Right lobe of liver (tissue), 6 donors: Measurements from ENCODE around the gene AVPR1B. TPM values are rescaled to one million over a fixed set of nuclear protein-coding genes. Genes with fewer than 3 reads are reported as not detected.

Source experiments
- ATAC-seq, 4 donors: fragments of 200-7000 bp; cut with Tn5 transposase; one replicate each; pipeline ENCODE4 v1.9.1; 2020; ENCODE audit warnings: mild to moderate bottlenecking in 4 of 4, moderate library complexity in 4 of 4
- DNase-seq, 3 donors: peaks; one replicate each; pipeline ENCODE4 v3.0.0-alpha.2; 2020
- H3K27ac ChIP-seq, 3 donors: fragments of 200-600 bp; one replicate each; pipeline ENCODE4 v1.8.0; 2022
- H3K27me3 ChIP-seq, 2 donors: fragments of 200-600 bp; one replicate each; pipeline ENCODE4 v1.8.0; 2022
- H3K36me3 ChIP-seq, 4 donors: fragments of 200-600 bp; sonication (generic) in 1 of 4; one replicate each; pipeline versions ENCODE4 v1.5.1 to v1.8.0; 2017 to 2022; ENCODE audit warnings: control low read depth in 1 of 4
- H3K4me1 ChIP-seq, 4 donors: fragments of 200-600 bp; sonication (generic) in 1 of 4; one replicate each; pipeline versions ENCODE4 v1.5.1 to v1.8.0; 2017 to 2022; ENCODE audit warnings: control low read depth in 1 of 4
- H3K4me3 ChIP-seq, 3 donors: fragments of 200-600 bp; one replicate each; pipeline ENCODE4 v1.8.0; 2022
- H3K9me3 ChIP-seq, 4 donors: fragments of 200-600 bp; sonication (generic) in 1 of 4; one replicate each; pipeline versions ENCODE4 v1.5.1 to v1.8.0; 2017 to 2022; ENCODE audit warnings: control low read depth in 1 of 4
- POLR2A ChIP-seq: fragments of 450-650 bp; IDR thresholded peaks from one replicate; pipeline ENCODE4 v1.6.1; 2017; ENCODE audit warnings: antibody characterized with exemption, mild to moderate bottlenecking
- WGBS: methylation state at CpG from one replicate; pipeline ENCODE4 v1.1.6; 2018; ENCODE audit warnings: low coverage, low lambda C conversion rate; ENCODE audit not compliant: insufficient coverage; ENCODE audit errors: missing lambda C conversion rate; 5-methylcytosine and 5-hydroxymethylcytosine counted together
- intact Hi-C, 2 donors: fragments of 100-400 bp; cut with DNase I; formaldehyde crosslinking; loops; one replicate each; pipeline versions ENCODE4 v1.11.2 to v1.14.1; 2022
- total RNA-seq, 6 experiments: library from RNA; depleted of rRNA in 2 of 6; stranded (reverse); fragments of >200 nt in 2 of 6; fragmentation: NEBNext Ultra II Directional in 3 of 6; extraction: Animal tissue kit (Norgen Biotek cat#: 25700) in 3 of 6; gene quantifications; one replicate each; pipeline versions ENCODE4 v1.1.0 to v1.2.4, GENCODE V29; 2016 to 2023
- TF ChIP-seq, protein P1 (sequence below), 4 donors: fragments of 200-600 bp in 3 of 4; fragments of 450-650 bp in 1 of 4; IDR thresholded peaks; one replicate each; pipeline versions ENCODE4 v1.5.1 to v1.8.0; 2016 to 2022; ENCODE audit warnings: antibody characterized with exemption in 4 of 4, mild to moderate bottlenecking in 2 of 4
- donor health status: DM: no; HTN: yes; CAD: no.
- donor health status: DM: no; HTN: no; CAD: no.
- donor health status: DM: no; HTN: no; CAD: no.
- donor health status: DM: no; HTN: yes; CAD: no.
- donor health status: DM: no; HTN: yes; CAD: no.

AVPR1B gene
- total RNA-seq, 6 experiments from 2014 or later, result not detected

DNA sequence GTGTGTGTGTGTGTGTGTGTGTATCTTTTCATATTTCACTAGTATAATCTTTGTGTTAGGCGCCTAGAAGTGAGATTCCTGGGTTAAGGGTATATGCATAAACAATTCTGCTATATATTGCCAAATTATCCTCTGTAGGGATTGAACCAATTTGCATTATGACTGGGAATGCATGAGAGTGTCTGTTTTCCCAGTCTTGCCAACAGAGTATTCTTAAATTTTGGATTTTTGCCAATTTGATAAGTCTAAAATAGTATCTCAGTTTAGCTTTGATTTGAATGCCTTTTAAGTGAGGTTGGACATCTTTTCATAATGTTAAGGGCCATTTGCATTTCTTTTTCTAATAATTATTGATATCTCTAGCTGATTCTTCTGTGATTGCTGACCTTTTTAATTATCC lies 8.2 kb upstream of the AVPR1B start:
- ATAC-seq (no peak), DNase-seq (no peak)
- Histone ChIP-seq H3K4me1 (no peaks in the 10 kb centered on the region), H3K27ac (no peak overlapping the region), H3K36me3 (no peaks in the 10 kb centered on the region), H3K9me3 (peaks cover 0 to 5% (median 0%) of the 10 kb centered on the region in 4 donors), H3K4me3 (no peak overlapping the region), H3K27me3 (no peaks in the 10 kb centered on the region)
- WGBS, result 92% methylated on average over 1 of the region's 1 CpG
- no peak for TF ChIP-seq POLR2A
- TF ChIP-seq, protein P1, sequence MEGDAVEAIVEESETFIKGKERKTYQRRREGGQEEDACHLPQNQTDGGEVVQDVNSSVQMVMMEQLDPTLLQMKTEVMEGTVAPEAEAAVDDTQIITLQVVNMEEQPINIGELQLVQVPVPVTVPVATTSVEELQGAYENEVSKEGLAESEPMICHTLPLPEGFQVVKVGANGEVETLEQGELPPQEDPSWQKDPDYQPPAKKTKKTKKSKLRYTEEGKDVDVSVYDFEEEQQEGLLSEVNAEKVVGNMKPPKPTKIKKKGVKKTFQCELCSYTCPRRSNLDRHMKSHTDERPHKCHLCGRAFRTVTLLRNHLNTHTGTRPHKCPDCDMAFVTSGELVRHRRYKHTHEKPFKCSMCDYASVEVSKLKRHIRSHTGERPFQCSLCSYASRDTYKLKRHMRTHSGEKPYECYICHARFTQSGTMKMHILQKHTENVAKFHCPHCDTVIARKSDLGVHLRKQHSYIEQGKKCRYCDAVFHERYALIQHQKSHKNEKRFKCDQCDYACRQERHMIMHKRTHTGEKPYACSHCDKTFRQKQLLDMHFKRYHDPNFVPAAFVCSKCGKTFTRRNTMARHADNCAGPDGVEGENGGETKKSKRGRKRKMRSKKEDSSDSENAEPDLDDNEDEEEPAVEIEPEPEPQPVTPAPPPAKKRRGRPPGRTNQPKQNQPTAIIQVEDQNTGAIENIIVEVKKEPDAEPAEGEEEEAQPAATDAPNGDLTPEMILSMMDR (IDR thresholded peaks at IDR 0.05), result no peak
- intact Hi-C loops, result no loop called here

DNA sequence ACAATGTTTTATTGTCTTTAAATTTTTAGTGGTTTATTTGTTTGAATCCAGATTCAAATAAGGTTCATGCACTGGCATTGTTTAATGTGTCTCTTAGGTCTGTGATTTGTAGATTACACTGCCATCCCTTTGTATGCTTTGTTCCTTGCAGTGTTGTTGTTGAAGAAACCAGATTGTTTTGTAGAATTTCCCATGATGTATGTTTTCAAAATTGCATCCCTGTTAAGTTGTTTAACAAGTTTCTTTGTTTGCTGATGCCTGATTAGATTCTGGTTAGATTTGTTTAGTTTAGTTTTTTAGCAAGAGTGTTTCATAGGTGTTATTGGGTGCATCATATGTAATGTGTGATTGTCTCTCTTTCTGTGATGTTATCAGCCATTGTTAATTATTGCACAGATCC lies 5.5 kb upstream of the AVPR1B start:
- H3K9me3 ChIP-seq, result peaks cover 0 to 5% (median 0%) of the 10 kb centered on the region in 4 donors
- no peak overlapping the region for H3K27ac ChIP-seq
- H3K4me3 ChIP-seq, result no peak overlapping the region
- TF ChIP-seq, protein P1 (IDR thresholded peaks at IDR 0.05), result no peak
- TF ChIP-seq POLR2A, result no peak
- H3K36me3 ChIP-seq, result no peaks in the 10 kb centered on the region
- intact Hi-C loops, result no loop called here
- ATAC-seq, result no peak
- H3K4me1 ChIP-seq, result peaks cover 0 to 3% (median 0%) of the 10 kb centered on the region in 4 donors
- DNase-seq, result no peak
- no peaks in the 10 kb centered on the region for H3K27me3 ChIP-seq

DNA sequence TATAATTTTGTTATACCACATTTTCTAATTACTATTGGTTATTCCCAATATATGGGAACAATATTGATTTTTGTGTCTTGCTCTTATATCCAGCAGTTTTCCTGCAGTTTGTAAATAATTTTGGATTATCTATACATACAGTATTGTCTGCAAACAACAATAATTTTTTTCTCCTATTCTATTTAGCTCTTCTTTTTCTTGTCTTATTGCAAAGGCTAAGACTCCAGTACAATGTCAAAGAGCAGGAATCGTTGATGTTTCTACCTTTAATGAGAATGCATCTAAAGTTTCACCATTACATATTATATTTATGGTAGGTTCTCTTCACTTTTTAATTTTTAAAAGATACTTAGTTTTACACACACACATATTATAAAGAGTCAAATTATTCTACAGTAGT lies 4.1 kb upstream of the AVPR1B start:
- 21% methylated on average over 1 of the region's 1 CpG for WGBS
- H3K36me3 ChIP-seq, result no peaks in the 10 kb centered on the region
- ATAC-seq, result no peak

DNA sequence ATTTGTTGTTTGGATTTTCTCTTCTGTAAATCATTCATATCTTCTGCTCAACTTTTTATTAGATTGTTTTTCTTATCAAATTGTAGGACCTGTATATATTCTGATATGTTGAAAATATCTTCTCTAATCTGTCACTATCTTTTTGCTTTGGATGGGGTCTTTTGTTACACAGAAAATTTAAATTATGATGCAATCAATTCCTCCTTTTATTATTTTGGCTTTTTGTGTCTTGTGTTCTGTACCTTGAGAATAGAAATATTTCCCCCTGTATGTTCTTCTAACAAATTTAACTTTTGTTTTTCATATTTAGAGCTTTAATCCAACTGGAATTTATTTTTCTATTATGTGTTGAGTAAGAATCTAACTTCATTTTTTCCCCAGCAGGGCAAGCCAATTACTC lies 3.2 kb upstream of the AVPR1B start:
- no peak for TF ChIP-seq POLR2A
- TF ChIP-seq, protein P1 (IDR thresholded peaks at IDR 0.05), result no peak
- peaks cover 0 to 5% (median 0%) of the 10 kb centered on the region in 4 donors for H3K9me3 ChIP-seq
- H3K27me3 ChIP-seq, result no peaks in the 10 kb centered on the region
- ATAC-seq, result no peak
- no peak overlapping the region for H3K4me3 ChIP-seq
- H3K4me1 ChIP-seq, result peaks cover 0 to 10% (median 0%) of the 10 kb centered on the region in 4 donors
- H3K27ac ChIP-seq, result no peak overlapping the region
- no peak for DNase-seq
- intact Hi-C loops, result no loop called here
- no peaks in the 10 kb centered on the region for H3K36me3 ChIP-seq

More for the DNA sequence above, 4.1 kb upstream of the AVPR1B start:
- H3K4me3 ChIP-seq, result no peak overlapping the region
- H3K27ac ChIP-seq, result no peak overlapping the region
- H3K9me3 ChIP-seq, result peaks cover 0 to 5% (median 0%) of the 10 kb centered on the region in 4 donors
- no peaks in the 10 kb centered on the region for H3K27me3 ChIP-seq
- peaks cover 0 to 10% (median 0%) of the 10 kb centered on the region in 4 donors for H3K4me1 ChIP-seq
- intact Hi-C loops, result no loop called here
- no peak for DNase-seq
- no peak for TF ChIP-seq POLR2A
- TF ChIP-seq, protein P1 (IDR thresholded peaks at IDR 0.05), result no peak

DNA sequence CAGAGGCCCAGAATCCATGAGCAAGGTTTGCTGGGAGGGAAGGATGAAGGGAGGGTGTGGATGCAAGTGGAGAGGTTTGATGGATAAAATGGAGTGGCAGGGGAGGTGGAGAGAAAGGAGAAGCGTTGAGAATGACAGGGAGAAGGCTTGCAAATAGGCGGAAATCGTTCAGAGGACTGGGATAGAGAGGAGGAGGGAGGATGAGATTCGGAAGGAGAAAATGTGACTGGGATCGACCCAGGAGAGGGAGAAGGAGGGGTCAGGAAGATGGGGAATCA lies 376 bp downstream of the AVPR1B start:
- DNase-seq, result no peak
- Histone ChIP-seq H3K4me1 (peaks cover 0 to 28% (median 6%) of the 10 kb centered on the region in 4 donors), H3K27me3 (no peaks in the 10 kb centered on the region), H3K9me3 (peaks cover 0 to 5% (median 0%) of the 10 kb centered on the region in 4 donors), H3K4me3 (peak overlapping the region in 1 of 3 donors; percentile 40), H3K27ac (no peak overlapping the region), H3K36me3 (no peaks in the 10 kb centered on the region)
- TF ChIP-seq POLR2A, result no peak
- TF ChIP-seq, protein P1 (IDR thresholded peaks at IDR 0.05), result no peak
- WGBS, result 33% methylated on average over 5 of the region's 5 CpGs
- no peak for ATAC-seq
- intact Hi-C loops, result no loop called here
